GM19238 (cell line): ENCODE results near the gene BCL2L11.
A peak's percentile ranks its signal among the peaks of the same experiment; 100 is the strongest.

Source experiments
- DNase-seq: peaks from one replicate; pipeline ENCODE4 v3.0.0; 2011; ENCODE audit warnings: low spot score; ENCODE audit not compliant: insufficient read length

Gene BCL2L11

GRCh38 chr2:111167863-111168162, 47.1 kb downstream of the BCL2L11 start:
- no peak for DNase-seq

GRCh38 chr2:111168528-111169239, 48.0 kb downstream of the BCL2L11 start:
- DNase-seq, result peak; percentile 19

- DNase-seq, result no peak
Measured at GRCh38 chr2:111169268-111169667, 48.6 kb downstream of the BCL2L11 start.

- no peak for DNase-seq
Measured at GRCh38 chr2:111169924-111170323, 49.2 kb downstream of the BCL2L11 start.

DNA sequence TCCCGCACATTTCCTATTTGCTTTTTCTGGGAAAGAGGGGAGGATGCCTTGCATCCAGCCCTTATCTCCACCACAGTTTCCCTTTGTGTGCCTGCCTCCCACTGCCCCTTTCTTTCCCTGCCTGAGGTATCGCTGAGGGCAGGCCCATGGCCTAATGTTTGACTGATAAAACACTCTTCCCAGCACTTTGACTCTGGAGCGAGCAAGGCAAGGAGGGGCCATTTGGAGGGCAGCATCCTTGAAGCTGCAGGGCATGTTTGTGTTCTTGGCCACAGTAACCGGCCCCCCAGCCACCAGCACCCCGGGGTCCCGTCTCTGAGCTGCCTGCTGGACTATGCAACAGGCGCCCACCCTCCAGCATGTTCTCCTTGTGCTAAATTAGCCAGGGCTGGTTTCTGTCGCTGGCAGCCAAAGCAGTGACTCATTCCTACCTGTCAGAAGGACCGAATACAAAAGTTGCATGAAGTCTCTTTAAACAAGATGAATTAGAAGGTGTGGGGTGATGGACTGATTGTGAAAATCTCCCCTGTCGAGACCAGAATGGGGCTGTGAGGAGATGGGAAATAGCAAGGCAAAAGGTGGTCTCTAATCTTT, 50.7 kb downstream of the BCL2L11 start:
- no peak for DNase-seq

- no peak for DNase-seq
Measured at GRCh38 chr2:111172666-111173065, 52.0 kb downstream of the BCL2L11 start.

DNA sequence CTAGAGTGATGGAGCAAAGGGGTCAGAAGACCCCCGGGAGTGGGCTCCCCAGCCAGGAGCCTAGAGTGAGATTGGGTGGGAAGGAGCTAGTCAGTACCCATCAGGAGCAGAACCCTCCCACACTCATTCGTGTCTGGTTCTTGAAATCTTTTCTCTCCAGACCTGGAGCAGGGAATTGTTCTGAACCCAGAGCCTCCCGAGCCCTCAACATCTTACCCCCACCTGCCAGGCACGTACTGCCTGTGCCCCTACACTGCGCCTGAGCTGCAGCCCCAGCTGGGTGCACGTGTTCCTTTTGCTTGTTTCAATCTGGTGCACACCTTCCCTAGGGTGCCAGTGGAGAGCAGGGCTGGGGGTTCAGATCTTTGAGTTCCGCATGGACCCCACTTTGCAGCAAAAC, 52.6 kb downstream of the BCL2L11 start:
- no peak for DNase-seq

DNA sequence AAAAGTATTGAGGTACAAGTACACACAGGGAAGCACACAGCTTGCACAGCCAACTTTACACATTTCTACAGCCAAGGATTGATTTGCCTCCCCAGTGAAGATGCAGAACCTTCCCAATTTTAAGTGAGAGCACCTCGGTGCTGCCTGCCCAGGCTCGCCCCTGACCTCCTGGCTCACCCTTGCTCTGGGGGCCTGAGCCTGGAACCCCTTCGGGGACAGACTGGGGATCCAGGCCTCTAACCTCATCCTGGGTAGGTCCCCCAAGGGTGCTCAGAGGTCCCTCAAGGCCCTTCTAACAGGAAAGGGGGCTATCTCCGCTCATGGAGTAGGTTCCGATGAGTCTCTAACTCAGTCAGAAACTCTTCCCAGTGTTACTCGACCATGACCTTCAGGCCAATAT, 53.1 kb downstream of the BCL2L11 start:
- no peak for DNase-seq

DNA sequence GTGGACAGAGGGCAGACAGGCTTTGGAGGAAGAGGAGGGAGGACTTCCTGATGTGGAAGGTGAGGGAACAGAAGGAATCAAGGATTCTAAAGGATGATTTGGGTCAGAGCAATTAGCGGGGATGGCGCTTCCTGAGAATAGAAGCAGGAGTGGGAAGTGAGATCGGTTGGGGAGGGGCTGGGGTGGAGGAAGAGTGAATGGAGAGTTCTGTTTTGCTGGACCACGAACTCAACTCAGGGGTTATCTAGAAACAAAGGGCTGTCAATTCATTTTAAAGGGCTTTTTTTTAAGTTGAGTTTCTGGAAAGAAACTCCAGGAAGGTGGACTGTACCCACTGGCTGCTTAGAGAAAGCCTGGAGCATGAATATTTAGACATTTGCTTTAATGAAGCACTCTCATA, 54.9 kb downstream of the BCL2L11 start:
- no peak for DNase-seq

- DNase-seq, result no peak
Measured at GRCh38 chr2:111176388-111176787, 55.7 kb downstream of the BCL2L11 start.

DNA sequence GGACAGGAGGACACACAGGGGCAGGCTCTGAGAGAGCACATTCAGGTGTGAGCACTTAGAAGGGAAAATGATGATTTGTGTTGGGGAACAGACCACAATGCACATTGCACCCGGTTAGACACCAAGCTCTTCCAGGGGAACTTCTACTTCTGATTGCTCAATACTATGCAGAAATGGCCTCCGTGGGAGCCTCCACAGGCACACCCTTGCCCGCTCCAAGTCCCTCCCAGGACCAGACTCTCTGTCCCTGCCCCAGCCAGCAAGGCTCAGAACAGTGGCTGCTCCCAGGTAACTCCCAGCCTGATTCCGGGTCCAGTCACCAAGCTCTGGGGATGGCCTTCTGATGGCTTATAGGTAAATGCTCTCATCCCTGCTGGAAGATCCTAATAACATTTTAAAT, 56.2 kb downstream of the BCL2L11 start:
- DNase-seq, result no peak

- no peak for DNase-seq
Measured at GRCh38 chr2:111178296-111178695, 57.6 kb downstream of the BCL2L11 start.

DNA sequence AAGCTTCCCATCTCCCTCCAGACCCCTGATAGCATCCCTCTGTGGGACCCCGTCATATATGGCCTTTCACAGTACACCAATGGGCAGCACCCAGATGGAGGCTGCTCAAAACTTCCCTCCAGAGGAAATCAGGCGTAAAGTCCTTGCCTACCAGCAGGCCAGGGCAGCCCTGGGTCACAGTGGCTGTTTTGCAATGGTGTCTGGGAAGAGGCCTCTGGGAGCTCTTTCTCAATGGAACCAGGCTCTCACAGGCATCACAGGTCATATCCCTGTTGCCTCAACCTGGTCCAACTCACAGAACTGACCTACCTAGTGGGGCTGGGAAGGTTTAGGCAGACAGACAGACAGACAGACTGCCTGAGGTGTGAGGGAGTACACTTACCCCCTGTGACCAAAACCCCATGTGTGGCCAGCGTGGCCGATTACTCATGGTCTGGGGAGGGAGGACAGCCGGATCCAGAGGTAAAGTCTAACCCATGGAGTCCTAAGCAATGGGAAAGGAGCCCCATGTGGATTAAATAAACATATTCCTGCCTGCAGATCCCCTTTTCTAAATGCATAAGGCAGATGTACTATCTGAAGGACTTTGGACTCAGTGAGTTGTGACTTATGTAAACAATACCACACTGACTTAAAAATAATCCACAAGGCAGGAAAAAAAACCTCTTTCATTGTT, 58.2 kb downstream of the BCL2L11 start:
- no peak for DNase-seq

- DNase-seq, result no peak
Measured at GRCh38 chr2:111182121-111182520, 61.4 kb downstream of the BCL2L11 start.

- no peak for DNase-seq
Measured at GRCh38 chr2:111182740-111183139, 62.0 kb downstream of the BCL2L11 start.

DNA sequence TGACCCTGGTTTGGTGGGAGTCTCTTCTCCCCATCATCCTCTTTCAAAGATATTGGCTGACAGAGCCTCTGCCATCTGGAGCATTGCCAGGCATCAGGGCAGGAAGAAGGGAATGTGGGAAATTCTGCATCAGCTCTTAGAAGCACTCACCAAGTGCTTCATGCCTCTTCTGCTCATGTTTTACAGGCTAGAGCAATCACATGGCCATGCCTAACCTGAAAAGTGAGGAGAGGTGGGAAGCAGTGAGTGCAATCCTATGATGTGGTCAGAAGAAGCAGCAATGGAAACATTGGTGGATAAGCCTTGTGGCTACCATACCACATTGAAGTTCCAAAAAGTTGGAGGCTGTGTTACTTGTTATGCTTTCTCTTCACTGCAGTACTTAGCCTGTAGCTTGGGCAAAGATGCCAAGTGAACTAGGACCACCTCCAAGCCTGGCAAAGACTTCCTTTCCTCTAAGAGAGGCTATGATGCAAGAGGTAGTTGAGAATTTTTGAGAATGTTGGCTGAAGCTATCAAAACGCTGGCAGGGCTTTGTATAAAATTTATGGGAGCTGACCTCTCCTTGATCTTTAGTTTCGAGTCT, 64.1 kb downstream of the BCL2L11 start:
- no peak for DNase-seq

DNA sequence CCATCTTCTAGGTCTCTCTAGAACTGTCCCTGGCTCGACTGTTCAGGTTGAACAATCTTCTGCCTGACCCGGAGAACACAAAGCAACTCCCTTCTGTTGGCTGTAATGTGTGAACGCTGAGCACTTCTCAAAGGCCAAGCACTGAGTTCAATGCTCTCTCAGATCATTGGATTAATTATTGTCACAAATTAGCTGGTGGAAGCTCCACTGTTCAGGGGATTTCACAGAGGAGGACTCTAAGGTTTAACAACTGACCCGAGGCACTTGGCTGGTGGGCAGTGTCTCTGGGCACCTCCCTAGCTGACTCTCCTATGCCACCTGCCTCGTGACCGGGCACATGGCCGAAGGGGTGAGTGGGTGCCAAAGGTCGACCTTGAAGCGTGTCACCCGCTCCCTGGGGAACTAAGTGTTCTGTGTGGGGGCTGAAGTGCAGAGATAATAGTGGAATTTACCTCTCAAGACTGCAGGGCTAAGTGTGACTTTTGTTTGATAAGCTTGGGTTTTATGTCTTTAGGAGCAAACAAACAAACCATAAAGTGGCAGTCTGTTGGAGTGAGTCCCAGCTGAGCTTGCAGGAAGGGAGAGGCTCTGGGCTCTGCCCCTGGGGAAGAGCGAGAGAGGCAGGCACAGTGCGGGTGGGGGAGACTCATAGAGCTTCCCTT, 64.8 kb downstream of the BCL2L11 start:
- DNase-seq, result no peak

- no peak for DNase-seq
Measured at GRCh38 chr2:111186121-111186715, 65.5 kb downstream of the BCL2L11 start.

DNA sequence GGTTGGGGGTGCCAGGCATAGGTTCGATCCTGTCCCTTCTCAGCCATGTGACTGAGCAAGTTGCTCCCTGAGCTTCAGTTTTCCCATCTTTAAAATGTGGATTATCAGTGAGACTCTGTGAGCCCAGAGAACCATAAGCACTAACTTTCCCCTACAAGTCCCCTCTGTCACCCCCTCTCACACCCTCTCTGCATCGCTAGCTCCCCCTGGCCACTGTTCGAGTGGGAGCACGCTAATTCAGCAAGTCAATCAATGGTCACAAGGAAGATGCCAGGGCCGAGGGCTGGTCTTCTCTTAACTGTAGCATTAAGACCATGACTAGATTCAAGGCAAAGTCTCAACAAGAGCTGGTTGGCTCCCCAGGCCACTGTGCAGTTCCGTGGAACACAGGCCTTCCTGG, 66.2 kb downstream of the BCL2L11 start:
- no peak for DNase-seq

DNA sequence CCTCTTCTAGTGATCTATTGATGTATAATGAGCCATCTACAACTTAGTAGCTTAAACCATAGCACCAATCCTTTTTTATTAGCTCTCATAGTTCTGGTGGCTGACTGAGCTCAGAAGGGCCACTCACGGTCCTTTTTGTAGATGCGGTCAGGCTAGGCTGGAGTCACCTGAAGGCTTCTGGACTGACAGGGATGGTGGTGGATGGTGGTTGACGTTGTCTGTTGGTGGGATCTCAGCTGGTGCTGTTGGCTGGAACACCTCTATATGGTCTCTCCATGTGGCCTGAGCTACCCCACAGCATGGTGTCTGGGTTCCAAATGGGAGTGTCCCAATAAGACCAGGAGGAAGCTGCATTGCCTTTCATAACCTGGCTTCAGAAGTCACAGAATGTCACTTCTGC, 68.0 kb downstream of the BCL2L11 start:
- no peak for DNase-seq

DNA sequence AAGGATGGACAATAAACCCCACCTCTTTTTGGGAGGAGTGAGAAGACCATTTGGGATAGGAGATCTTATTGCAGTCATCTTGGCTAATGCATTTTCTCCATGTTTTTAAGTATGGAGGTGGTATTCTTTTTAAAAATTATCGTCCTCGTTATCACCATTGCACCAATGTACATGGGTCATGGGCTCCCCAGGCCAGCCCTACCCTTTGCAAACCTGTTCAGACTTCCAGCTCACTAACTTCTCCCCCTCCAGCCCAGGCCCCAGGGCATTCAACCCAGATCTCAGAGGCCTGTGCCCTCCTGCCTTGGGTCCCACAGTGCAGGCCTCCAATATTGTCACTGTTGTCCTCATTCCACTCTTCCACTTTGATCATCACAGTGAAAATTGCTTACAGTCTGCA, 68.4 kb downstream of the BCL2L11 start:
- no peak for DNase-seq
